NT2/D1 (cell line): ENCODE results near the gene SOAT2.
"Not testable (repeated sequence)": the region's sequence is repeated elsewhere in the genome, so short reads cannot be mapped to it uniquely, and the experiment has no call there.

Experiments used
- DNase-seq: peaks from one replicate; pipeline ENCODE4 v3.0.0-alpha.2; 2011; ENCODE audit warnings: low read depth, low spot score
- H3K27me3 ChIP-seq: 2 replicates; pipeline ENCODE4 v1.6.0; 2011; ENCODE audit warnings: mild to moderate bottlenecking; ENCODE audit not compliant: insufficient read length, insufficient read depth
- H3K36me3 ChIP-seq: 2 replicates; pipeline ENCODE4 v1.6.1; 2011; ENCODE audit warnings: mild to moderate bottlenecking, low read length, mixed read lengths; ENCODE audit not compliant: insufficient read depth, insufficient read length
- H3K4me1 ChIP-seq: 2 replicates; pipeline ENCODE4 v1.5.1; 2011; ENCODE audit not compliant: insufficient read depth, insufficient read length
- H3K4me3 ChIP-seq: 2 replicates; pipeline ENCODE4 v1.5.1; 2011; ENCODE audit warnings: low read depth; ENCODE audit not compliant: insufficient read length
- H3K9ac ChIP-seq: 2 replicates; pipeline ENCODE4 v1.6.0; 2011; ENCODE audit warnings: low read depth; ENCODE audit not compliant: insufficient read length
- H3K9me3 ChIP-seq: 2 replicates; pipeline ENCODE4 v1.5.1; 2011; ENCODE audit warnings: mild to moderate bottlenecking, low read length; ENCODE audit not compliant: insufficient read depth
- SUZ12 ChIP-seq: IDR thresholded peaks from 2 replicates; pipeline ENCODE4 v1.6.1; 2011; ENCODE audit not compliant: insufficient read length, insufficient read depth; ENCODE audit errors: extremely low read depth
- YY1 ChIP-seq: IDR thresholded peaks from 2 replicates; pipeline ENCODE4 v1.6.1; 2011; ENCODE audit not compliant: insufficient read length, insufficient read depth
- ZNF274 ChIP-seq: IDR thresholded peaks from 2 replicates; pipeline ENCODE4 v1.6.1; 2011; ENCODE audit warnings: mild to moderate bottlenecking, low read depth, low read length

Gene SOAT2

DNA sequence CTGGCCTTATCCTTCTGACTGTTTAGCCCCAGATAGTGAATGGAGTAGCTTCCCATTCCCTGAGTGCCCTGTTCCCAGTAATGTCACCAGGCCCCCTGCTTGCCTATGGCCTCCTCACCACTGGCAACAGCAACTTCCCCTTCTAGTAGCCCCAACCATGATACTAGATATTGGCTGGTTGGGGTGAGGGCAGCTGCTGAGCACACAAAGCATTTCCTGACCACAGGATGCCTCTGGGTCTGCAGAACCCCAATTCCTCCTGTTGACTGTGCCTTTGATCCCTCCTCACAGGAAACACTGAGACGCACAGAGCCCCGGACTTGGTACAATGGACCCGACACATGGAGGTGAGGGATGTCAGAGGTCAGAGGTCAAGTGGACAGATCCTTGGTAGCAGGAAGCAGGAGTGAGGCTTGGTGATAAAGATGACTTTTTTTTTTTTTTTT, 597 bp downstream of the SOAT2 start:
- Histone ChIP-seq H3K36me3 (peaks cover 3% of the 10 kb centered on the region), H3K9ac (no peak overlapping the region), H3K4me3 (no peak overlapping the region), H3K4me1 (peaks cover 15% of the 10 kb centered on the region), H3K9me3 (no peaks in the 10 kb centered on the region), H3K27me3 (peaks cover 4% of the 10 kb centered on the region)
- no peak for TF ChIP-seq SUZ12
- DNase-seq: no peak

GRCh38 chr12:53105256-53105655, 2.0 kb downstream of the SOAT2 start:
- DNase-seq: no peak
- peaks cover 11% of the 10 kb centered on the region for H3K4me1 ChIP-seq
- no peak overlapping the region for H3K9ac ChIP-seq
- peaks cover 3% of the 10 kb centered on the region for H3K36me3 ChIP-seq
- H3K27me3 ChIP-seq: no peaks in the 10 kb centered on the region
- TF ChIP-seq SUZ12: no peak
- no peak for TF ChIP-seq YY1
- no peak for TF ChIP-seq ZNF274
- H3K4me3 ChIP-seq: no peak overlapping the region
- peaks cover 9% of the 10 kb centered on the region for H3K9me3 ChIP-seq

GRCh38 chr12:53105712-53106439, 2.6 kb downstream of the SOAT2 start:
- no peak overlapping the region for H3K9ac ChIP-seq
- H3K36me3 ChIP-seq: peaks cover 2% of the 10 kb centered on the region
- peaks cover 13% of the 10 kb centered on the region for H3K9me3 ChIP-seq
- no peak for TF ChIP-seq ZNF274
- no peak for TF ChIP-seq YY1
- TF ChIP-seq SUZ12: no peak
- no peak overlapping the region for H3K4me3 ChIP-seq
- DNase-seq: no peak
- no peaks in the 10 kb centered on the region for H3K27me3 ChIP-seq
- H3K4me1 ChIP-seq: peaks cover 7% of the 10 kb centered on the region

DNA sequence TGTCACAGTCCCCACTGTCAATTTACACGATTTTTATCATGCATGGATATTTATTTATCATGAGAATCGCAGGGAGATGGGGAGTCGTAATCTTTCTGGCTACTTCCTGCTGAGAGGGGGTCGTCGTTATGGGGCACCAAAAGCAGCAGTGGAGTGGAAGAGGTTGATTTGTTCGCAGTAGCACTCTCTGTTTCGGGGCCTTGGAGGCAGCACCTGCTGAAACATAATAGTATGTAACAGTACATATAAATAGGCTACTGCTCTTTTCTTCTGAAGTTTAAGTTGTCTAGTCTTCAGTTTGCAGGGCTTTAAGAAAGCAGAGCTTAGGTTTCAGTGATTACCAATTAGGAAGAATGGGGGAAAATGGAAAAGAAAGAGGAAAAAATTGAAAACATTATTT, 3.8 kb downstream of the SOAT2 start:
- no peaks in the 10 kb centered on the region for H3K27me3 ChIP-seq
- no peaks in the 10 kb centered on the region for H3K36me3 ChIP-seq
- DNase-seq: no peak
- peaks cover 13% of the 10 kb centered on the region for H3K9me3 ChIP-seq
- H3K4me1 ChIP-seq: peaks cover 7% of the 10 kb centered on the region
- no peak overlapping the region for H3K9ac ChIP-seq
- no peak for TF ChIP-seq YY1
- H3K4me3 ChIP-seq: no peak overlapping the region

GRCh38 chr12:53112431-53112830, 9.1 kb downstream of the SOAT2 start:
- not testable (repeated sequence) for H3K9ac ChIP-seq, DNase-seq, H3K36me3 ChIP-seq, H3K27me3 ChIP-seq, H3K4me3 ChIP-seq, H3K4me1 ChIP-seq
- H3K9me3 ChIP-seq: peaks cover 13% of the 10 kb centered on the region

DNA sequence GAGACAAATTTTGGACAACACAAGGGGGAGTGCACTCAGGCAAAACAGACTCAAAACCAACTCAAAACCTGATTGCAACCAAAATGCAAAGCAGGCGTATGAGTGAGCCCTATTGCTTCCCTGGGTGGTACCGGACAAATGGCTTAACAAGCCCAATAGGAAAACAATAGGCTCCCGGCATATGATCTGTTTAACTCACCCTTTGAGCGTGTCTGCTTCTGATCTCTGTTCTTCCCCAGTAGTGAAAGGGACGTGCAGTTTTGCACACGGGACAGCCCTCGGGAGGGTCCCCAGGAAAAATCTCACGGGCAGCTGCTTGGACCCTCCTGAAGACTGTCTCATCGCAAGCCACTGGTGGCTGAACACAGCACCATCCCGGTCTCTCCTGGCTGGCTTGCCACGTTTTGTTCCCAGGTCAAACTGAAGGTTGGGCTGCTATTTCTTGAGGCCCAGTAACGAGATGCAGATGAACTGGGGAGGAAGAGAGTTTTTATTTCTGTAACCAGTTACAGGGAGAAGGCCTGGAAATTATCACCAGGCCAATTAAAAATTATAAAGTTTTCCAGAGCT, 9.9 kb downstream of the SOAT2 start:
- no peak overlapping the region for H3K4me3 ChIP-seq
- H3K4me1 ChIP-seq: no peaks in the 10 kb centered on the region
- no peak overlapping the region for H3K9ac ChIP-seq
- DNase-seq: no peak
- no peaks in the 10 kb centered on the region for H3K36me3 ChIP-seq
- peaks cover 13% of the 10 kb centered on the region for H3K9me3 ChIP-seq
- no peak for TF ChIP-seq ZNF274
- no peak for TF ChIP-seq YY1
- no peak for TF ChIP-seq SUZ12
- no peaks in the 10 kb centered on the region for H3K27me3 ChIP-seq

DNA sequence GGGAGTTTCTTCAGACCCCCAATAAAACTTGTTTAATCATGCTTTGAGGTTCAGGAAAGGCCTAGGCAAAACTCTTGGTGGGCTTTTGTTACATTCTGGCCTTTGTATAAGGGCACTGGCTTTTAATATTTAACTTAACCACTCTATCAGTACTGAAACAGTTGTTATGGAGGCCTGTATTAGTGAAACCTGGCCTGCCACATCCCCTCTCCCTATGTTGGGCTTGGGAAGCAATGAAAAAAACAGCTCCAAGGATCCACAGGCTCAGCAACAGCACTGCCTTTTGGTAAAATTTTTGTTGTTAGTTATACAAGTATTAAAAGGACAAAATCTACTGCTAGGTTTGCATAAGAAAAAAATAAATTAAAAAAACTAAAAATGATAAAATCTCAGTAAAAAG, 10.7 kb downstream of the SOAT2 start:
- no peak for DNase-seq
- peaks cover 5% of the 10 kb centered on the region for H3K27me3 ChIP-seq
- TF ChIP-seq ZNF274: no peak
- no peak for TF ChIP-seq SUZ12
- no peak for TF ChIP-seq YY1
- H3K4me1 ChIP-seq: no peaks in the 10 kb centered on the region
- no peaks in the 10 kb centered on the region for H3K36me3 ChIP-seq
- H3K9ac ChIP-seq: no peak overlapping the region
- H3K9me3 ChIP-seq: peaks cover 13% of the 10 kb centered on the region
- H3K4me3 ChIP-seq: no peak overlapping the region
